ENCODE measurements around the gene NDUFAF3. TPM values are rescaled to one million over a fixed set of nuclear protein-coding genes. Genes with fewer than 3 reads are reported as not detected.

NDUFAF3 gene
- total and polyA plus RNA-seq, 3 experiments from 2014 or later, result 86.3 to 217 (median 88.8) TPM

- Mint-ChIP-seq H3K36me3 (peaks cover 0 to 16% (median 1%) of the 10 kb centered on the region in 3 donors), H3K9me3 (no peaks in the 10 kb centered on the region), H3K27me3 (peaks cover 0 to 3% of the 10 kb centered on the region in 2 donors), H3K27ac (no peak overlapping the region), H3K4me1 (peaks cover 25 to 32% (median 31%) of the 10 kb centered on the region in 3 donors), H3K4me3 (peak overlapping the region in 3 of 7 donors; percentile 11 to 32 (median 30))
- Histone ChIP-seq H3K4me3 (ENCODE audit: low read length) (no peak overlapping the region), H3K4me1 (ENCODE audit: insufficient read depth, low read length) (peaks cover 14% of the 10 kb centered on the region), H3K9me3 (ENCODE audit: low read length) (no peaks in the 10 kb centered on the region), H3K36me3 (ENCODE audit: insufficient read depth, low read length) (no peaks in the 10 kb centered on the region), H3K27me3 (ENCODE audit: insufficient read depth, low read length, poor library complexity, severe bottlenecking) (no peaks in the 10 kb centered on the region), H3K27ac (ENCODE audit: low read depth, low read length) (no peak overlapping the region)
- CTCF ChIA-PET, result interaction anchor here (1.0 to 10.1 kb wide), 3 partner anchors 16 to 19 kb away, joined by 4 to 121 read pairs (median 109); partner anchors contain the start of genes NDUFAF3 and P4HTM
- POLR2A ChIA-PET, result interaction anchor here (1.2 to 4.7 kb wide), 2 partner anchors 15 to 17 kb away, joined by 4 to 79 read pairs; partner anchors contain the start of gene NDUFAF3
- DNase-seq, result no peak
Observed at GRCh38 chr3:49004352-49005302, 17.3 kb upstream of the NDUFAF3 start.

GRCh38 chr3:49005303-49005680 lies 16.6 kb upstream of the NDUFAF3 start:
- Mint-ChIP-seq H3K36me3 (peaks cover 0 to 16% (median 1%) of the 10 kb centered on the region in 3 donors), H3K9me3 (no peaks in the 10 kb centered on the region), H3K27me3 (peaks cover 0 to 3% of the 10 kb centered on the region in 2 donors), H3K4me3 (peak overlapping the region in 2 of 7 donors; percentile 30 to 32), H3K4me1 (peaks cover 22 to 32% (median 31%) of the 10 kb centered on the region in 3 donors), H3K27ac (peak overlapping the region in 1 of 8 donors; percentile 78)
- peaks cover 14% of the 10 kb centered on the region for H3K4me1 ChIP-seq (ENCODE audit: insufficient read depth, low read length)
- H3K27me3 ChIP-seq (ENCODE audit: insufficient read depth, low read length, poor library complexity, severe bottlenecking), result no peaks in the 10 kb centered on the region
- no peaks in the 10 kb centered on the region for H3K36me3 ChIP-seq (ENCODE audit: insufficient read depth, low read length)
- H3K4me3 ChIP-seq (ENCODE audit: low read length), result no peak overlapping the region
- H3K9me3 ChIP-seq (ENCODE audit: low read length), result no peaks in the 10 kb centered on the region
- POLR2A ChIA-PET, result interaction anchor here (1.2 to 4.7 kb wide), 2 partner anchors 16 kb away, joined by 4 to 79 read pairs; partner anchors contain the start of gene NDUFAF3
- H3K27ac ChIP-seq (ENCODE audit: low read depth, low read length), result no peak overlapping the region
- CTCF ChIA-PET, result interaction anchor here (6.2 to 10.1 kb wide), 2 partner anchors 16 to 18 kb away, joined by 109 to 121 read pairs; partner anchors contain the start of genes NDUFAF3 and P4HTM
- DNase-seq, result no peak

- no peaks in the 10 kb centered on the region for H3K36me3 ChIP-seq (ENCODE audit: insufficient read depth, low read length)
- no peaks in the 10 kb centered on the region for H3K9me3 ChIP-seq (ENCODE audit: low read length)
- ChIA-PET POLR2A (interaction anchor here (0.5 to 4.7 kb wide), 6 partner anchors 12 to 337 kb away, joined by 3 to 79 read pairs (median 26); partner anchors contain the start of genes DALRD3, NDUFAF3 and P4HTM), CTCF (interaction anchor here (1.4 to 10.1 kb wide), 3 partner anchors 11 to 18 kb away, joined by 9 to 121 read pairs (median 109); partner anchors contain the start of genes NDUFAF3 and P4HTM)
- no peaks in the 10 kb centered on the region for H3K9me3 Mint-ChIP-seq
- peaks cover 0 to 3% of the 10 kb centered on the region in 2 donors for H3K27me3 Mint-ChIP-seq
- H3K4me1 Mint-ChIP-seq, result peaks cover 22 to 32% (median 31%) of the 10 kb centered on the region in 3 donors
- peak overlapping the region; percentile 98 for H3K4me3 ChIP-seq (ENCODE audit: low read length)
- peaks cover 0 to 18% (median 1%) of the 10 kb centered on the region in 3 donors for H3K36me3 Mint-ChIP-seq
- peak overlapping the region in 6 of 7 donors; percentile 89 to 100 (median 98) for H3K4me3 Mint-ChIP-seq
- DNase-seq, result no peak
- peak overlapping the region in 6 of 8 donors; percentile 89 to 100 (median 99) for H3K27ac Mint-ChIP-seq
- peak overlapping the region; percentile 88 for H3K27ac ChIP-seq (ENCODE audit: low read depth, low read length)
- peaks cover 14% of the 10 kb centered on the region for H3K4me1 ChIP-seq (ENCODE audit: insufficient read depth, low read length)
- H3K27me3 ChIP-seq (ENCODE audit: insufficient read depth, low read length, poor library complexity, severe bottlenecking), result no peaks in the 10 kb centered on the region
Observed at GRCh38 chr3:49005998-49006397, 15.9 kb upstream of the NDUFAF3 start.

- H3K36me3 ChIP-seq (ENCODE audit: insufficient read depth, low read length), result no peaks in the 10 kb centered on the region
- POLR2A ChIA-PET, result interaction anchor here (0.5 to 4.7 kb wide), 14 partner anchors 9 to 337 kb away, joined by 3 to 79 read pairs (median 9); partner anchors contain the start of genes ARIH2, CCDC71, DALRD3 and IMPDH2
- peaks cover 0 to 22% (median 1%) of the 10 kb centered on the region in 3 donors for H3K36me3 Mint-ChIP-seq
- peak overlapping the region; percentile 89 to 100 (median 98) for H3K4me3 Mint-ChIP-seq
- peak overlapping the region; percentile 89 to 100 (median 99) for H3K27ac Mint-ChIP-seq
- no peaks in the 10 kb centered on the region for H3K27me3 ChIP-seq (ENCODE audit: insufficient read depth, low read length, poor library complexity, severe bottlenecking)
- peak overlapping the region; percentile 98 for H3K4me3 ChIP-seq (ENCODE audit: low read length)
- no peaks in the 10 kb centered on the region for H3K9me3 Mint-ChIP-seq
- peaks cover 14% of the 10 kb centered on the region for H3K4me1 ChIP-seq (ENCODE audit: insufficient read depth, low read length)
- peaks cover 22 to 32% (median 31%) of the 10 kb centered on the region in 3 donors for H3K4me1 Mint-ChIP-seq
- peaks cover 0 to 3% of the 10 kb centered on the region in 2 donors for H3K27me3 Mint-ChIP-seq
- DNase-seq, result peak in 2 of 5 donors; percentile 12 to 16
- no peaks in the 10 kb centered on the region for H3K9me3 ChIP-seq (ENCODE audit: low read length)
- CTCF ChIA-PET, result interaction anchor here (0.8 to 10.1 kb wide), 14 partner anchors 8 to 151 kb away, joined by 3 to 121 read pairs (median 6); partner anchors contain the start of genes DALRD3, IMPDH2, NDUFAF3 and P4HTM
- peak overlapping the region; percentile 88 for H3K27ac ChIP-seq (ENCODE audit: low read depth, low read length)
Observed at GRCh38 chr3:49006408-49007067, 15.4 kb upstream of the NDUFAF3 start.

- no peaks in the 10 kb centered on the region for H3K27me3 ChIP-seq (ENCODE audit: insufficient read depth, low read length, poor library complexity, severe bottlenecking)
Observed at GRCh38 chr3:49007068-49007770, 14.7 kb upstream of the NDUFAF3 start, which contains the start of gene WDR6. WDR6 (plus strand) TSS chr3:49007391; CDS start chr3:49007432, 41 bp downstream.

GRCh38 chr3:49007771-49008528 lies 14.0 kb upstream of the NDUFAF3 start:
- peaks cover 0 to 35% (median 0%) of the 10 kb centered on the region in 3 donors for H3K36me3 Mint-ChIP-seq
- H3K4me3 Mint-ChIP-seq, result peak overlapping the region; percentile 89 to 100 (median 98)
- ChIA-PET CTCF (interaction anchor here (0.7 to 10.1 kb wide), 11 partner anchors 9 to 162 kb away, joined by 3 to 121 read pairs (median 4); partner anchors contain the start of genes DALRD3, IMPDH2, NDUFAF3 and P4HTM), POLR2A (interaction anchor here (0.6 to 4.7 kb wide), 14 partner anchors 10 to 332 kb away, joined by 3 to 79 read pairs (median 10); partner anchors contain the start of genes CCDC71, DALRD3, IMPDH2 and NDUFAF3)
- DNase-seq, result peak; percentile 80 to 90 (median 82)
- peak overlapping the region; percentile 89 to 100 (median 99) for H3K27ac Mint-ChIP-seq
- H3K4me1 ChIP-seq (ENCODE audit: insufficient read depth, low read length), result peaks cover 14% of the 10 kb centered on the region
- no peaks in the 10 kb centered on the region for H3K36me3 ChIP-seq (ENCODE audit: insufficient read depth, low read length)
- H3K4me1 Mint-ChIP-seq, result peaks cover 22 to 42% (median 41%) of the 10 kb centered on the region in 3 donors
- peak overlapping the region; percentile 88 for H3K27ac ChIP-seq (ENCODE audit: low read depth, low read length)
- H3K9me3 ChIP-seq (ENCODE audit: low read length), result no peaks in the 10 kb centered on the region
- H3K9me3 Mint-ChIP-seq, result no peaks in the 10 kb centered on the region
- H3K27me3 ChIP-seq (ENCODE audit: insufficient read depth, low read length, poor library complexity, severe bottlenecking), result no peaks in the 10 kb centered on the region
- H3K27me3 Mint-ChIP-seq, result peaks cover 0 to 3% of the 10 kb centered on the region in 2 donors
- H3K4me3 ChIP-seq (ENCODE audit: low read length), result peak overlapping the region; percentile 98

More at GRCh38 chr3:49007068-49007770, 14.7 kb upstream of the NDUFAF3 start, which contains the start of gene WDR6:
- no peaks in the 10 kb centered on the region for H3K9me3 Mint-ChIP-seq
- peaks cover 22 to 38% (median 37%) of the 10 kb centered on the region in 3 donors for H3K4me1 Mint-ChIP-seq
- H3K9me3 ChIP-seq (ENCODE audit: low read length), result no peaks in the 10 kb centered on the region
- peak within 1 kb of the TSS; percentile 89 to 100 (median 98) for H3K4me3 Mint-ChIP-seq
- H3K27me3 Mint-ChIP-seq, result peaks cover 0 to 3% of the 10 kb centered on the region in 2 donors
- H3K27ac ChIP-seq (ENCODE audit: low read depth, low read length), result peak within 1 kb of the TSS; percentile 88
- H3K36me3 Mint-ChIP-seq, result peaks cover 0 to 28% (median under 1%) of the 10 kb centered on the region in 3 donors
- H3K4me3 ChIP-seq (ENCODE audit: low read length), result peak within 1 kb of the TSS; percentile 98
- ChIA-PET CTCF (interaction anchor here (0.7 to 10.1 kb wide), 15 partner anchors 9 to 163 kb away, joined by 3 to 121 read pairs (median 5); partner anchors contain the start of genes DALRD3, IMPDH2, NDUFAF3 and P4HTM), POLR2A (interaction anchor here (0.7 to 4.7 kb wide), 13 partner anchors 10 to 333 kb away, joined by 4 to 79 read pairs (median 11); partner anchors contain the start of genes ARIH2, CCDC71, DALRD3 and IMPDH2)
- H3K36me3 ChIP-seq (ENCODE audit: insufficient read depth, low read length), result no peaks in the 10 kb centered on the region
- peak; percentile 96 to 98 (median 97) for DNase-seq
- H3K27ac Mint-ChIP-seq, result peak within 1 kb of the TSS; percentile 89 to 100 (median 99)
- peaks cover 14% of the 10 kb centered on the region for H3K4me1 ChIP-seq (ENCODE audit: insufficient read depth, low read length)

Measured in CD8-positive, alpha-beta memory T cell (primary cell).